Measurements from ENCODE around the gene ODAD4. TPM values are rescaled to one million over a fixed set of nuclear protein-coding genes. Genes with fewer than 3 reads are reported as not detected.

ODAD4 gene
- polyA plus RNA-seq, 1 of the 3 experiments (the other 2 are of a cell fraction): 1.1 TPM

- H3K4me1 ChIP-seq (ENCODE audit: control insufficient read depth in 1 of 2, insufficient read depth in 2 of 2, low read depth in 1 of 2, low read length in 1 of 2): no peaks in the 10 kb centered on the region
- H3F3A ChIP-seq (replicated peaks; ENCODE audit: insufficient read depth): peaks cover 6% of the 10 kb centered on the region
- H3K79me2 ChIP-seq (ENCODE audit: insufficient read depth): peaks cover 6% of the 10 kb centered on the region; the same call in 1 of the 2 replicates
- TF ChIP-seq GATA2 (CRISPR knock-in tag; IDR thresholded peaks at IDR 0.05) (no peak), ELF1 (IDR thresholded peaks at IDR 0.05) (no peak), EZH2phosphoT487 (IDR thresholded peaks at IDR 0.05; ENCODE audit: borderline replicate concordance, low read depth) (no peak), MXI1 (IDR thresholded peaks at IDR 0.05; ENCODE audit: low read depth, low read length) (no peak), POLR2AphosphoS5 (IDR thresholded peaks at IDR 0.05; ENCODE audit: low read depth, low read length) (no peak), TCF12 (IDR thresholded peaks at IDR 0.05) (no peak), SIN3A (IDR thresholded peaks at IDR 0.05; ENCODE audit: borderline replicate concordance, low read depth, low read length) (no peak), JUND (IDR thresholded peaks at IDR 0.05) (no peak), FOSL2 (IDR thresholded peaks at IDR 0.05; ENCODE audit: borderline replicate concordance, low read depth) (no peak), RFX5 (IDR thresholded peaks at IDR 0.05; ENCODE audit: low read length) (no peak), MAX (IDR thresholded peaks at IDR 0.05; ENCODE audit: low read depth) (no peak), NRF1 (IDR thresholded peaks at IDR 0.05; ENCODE audit: low read depth, low read length) (no peak), CHD2 (IDR thresholded peaks at IDR 0.05; ENCODE audit: low read length, partially characterized antibody) (no peak), FOXJ3 (CRISPR knock-in tag; IDR thresholded peaks at IDR 0.05) (no peak), MEF2A (IDR thresholded peaks at IDR 0.05; ENCODE audit: borderline replicate concordance, low read depth) (no peak)
- TF ChIP-seq, protein P1, sequence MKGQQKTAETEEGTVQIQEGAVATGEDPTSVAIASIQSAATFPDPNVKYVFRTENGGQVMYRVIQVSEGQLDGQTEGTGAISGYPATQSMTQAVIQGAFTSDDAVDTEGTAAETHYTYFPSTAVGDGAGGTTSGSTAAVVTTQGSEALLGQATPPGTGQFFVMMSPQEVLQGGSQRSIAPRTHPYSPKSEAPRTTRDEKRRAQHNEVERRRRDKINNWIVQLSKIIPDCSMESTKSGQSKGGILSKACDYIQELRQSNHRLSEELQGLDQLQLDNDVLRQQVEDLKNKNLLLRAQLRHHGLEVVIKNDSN (IDR thresholded peaks at IDR 0.05; ENCODE audit: borderline replicate concordance, low read depth): no peak
- TF ChIP-seq, protein P2, sequence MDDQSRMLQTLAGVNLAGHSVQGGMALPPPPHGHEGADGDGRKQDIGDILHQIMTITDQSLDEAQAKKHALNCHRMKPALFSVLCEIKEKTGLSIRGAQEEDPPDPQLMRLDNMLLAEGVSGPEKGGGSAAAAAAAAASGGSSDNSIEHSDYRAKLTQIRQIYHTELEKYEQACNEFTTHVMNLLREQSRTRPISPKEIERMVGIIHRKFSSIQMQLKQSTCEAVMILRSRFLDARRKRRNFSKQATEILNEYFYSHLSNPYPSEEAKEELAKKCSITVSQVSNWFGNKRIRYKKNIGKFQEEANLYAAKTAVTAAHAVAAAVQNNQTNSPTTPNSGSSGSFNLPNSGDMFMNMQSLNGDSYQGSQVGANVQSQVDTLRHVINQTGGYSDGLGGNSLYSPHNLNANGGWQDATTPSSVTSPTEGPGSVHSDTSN (IDR thresholded peaks at IDR 0.05): no peak
- TF ChIP-seq, protein P3, sequence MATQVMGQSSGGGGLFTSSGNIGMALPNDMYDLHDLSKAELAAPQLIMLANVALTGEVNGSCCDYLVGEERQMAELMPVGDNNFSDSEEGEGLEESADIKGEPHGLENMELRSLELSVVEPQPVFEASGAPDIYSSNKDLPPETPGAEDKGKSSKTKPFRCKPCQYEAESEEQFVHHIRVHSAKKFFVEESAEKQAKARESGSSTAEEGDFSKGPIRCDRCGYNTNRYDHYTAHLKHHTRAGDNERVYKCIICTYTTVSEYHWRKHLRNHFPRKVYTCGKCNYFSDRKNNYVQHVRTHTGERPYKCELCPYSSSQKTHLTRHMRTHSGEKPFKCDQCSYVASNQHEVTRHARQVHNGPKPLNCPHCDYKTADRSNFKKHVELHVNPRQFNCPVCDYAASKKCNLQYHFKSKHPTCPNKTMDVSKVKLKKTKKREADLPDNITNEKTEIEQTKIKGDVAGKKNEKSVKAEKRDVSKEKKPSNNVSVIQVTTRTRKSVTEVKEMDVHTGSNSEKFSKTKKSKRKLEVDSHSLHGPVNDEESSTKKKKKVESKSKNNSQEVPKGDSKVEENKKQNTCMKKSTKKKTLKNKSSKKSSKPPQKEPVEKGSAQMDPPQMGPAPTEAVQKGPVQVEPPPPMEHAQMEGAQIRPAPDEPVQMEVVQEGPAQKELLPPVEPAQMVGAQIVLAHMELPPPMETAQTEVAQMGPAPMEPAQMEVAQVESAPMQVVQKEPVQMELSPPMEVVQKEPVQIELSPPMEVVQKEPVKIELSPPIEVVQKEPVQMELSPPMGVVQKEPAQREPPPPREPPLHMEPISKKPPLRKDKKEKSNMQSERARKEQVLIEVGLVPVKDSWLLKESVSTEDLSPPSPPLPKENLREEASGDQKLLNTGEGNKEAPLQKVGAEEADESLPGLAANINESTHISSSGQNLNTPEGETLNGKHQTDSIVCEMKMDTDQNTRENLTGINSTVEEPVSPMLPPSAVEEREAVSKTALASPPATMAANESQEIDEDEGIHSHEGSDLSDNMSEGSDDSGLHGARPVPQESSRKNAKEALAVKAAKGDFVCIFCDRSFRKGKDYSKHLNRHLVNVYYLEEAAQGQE (IDR thresholded peaks at IDR 0.05; ENCODE audit: low read depth, low read length): no peak
- no peak overlapping the region for H3K27ac ChIP-seq (ENCODE audit: low read depth in 2 of 2, low read length in 1 of 2)
- WGBS (ENCODE audit: low lambda C conversion rate): 78% methylated on average over 5 of the region's 5 CpGs
- H3K27me3 ChIP-seq (ENCODE audit: insufficient read depth): no peaks in the 10 kb centered on the region
- no peaks in the 10 kb centered on the region for H3K9me3 ChIP-seq
- H2AFZ ChIP-seq (ENCODE audit: low read depth): no peak overlapping the region
- no peaks in the 10 kb centered on the region for H3K9me2 ChIP-seq
- no peaks in the 10 kb centered on the region for H4K20me1 ChIP-seq (ENCODE audit: insufficient read depth)
- H3K9ac ChIP-seq: no peak overlapping the region
- peaks cover 78 to 95% of the 10 kb centered on the region in 2 experiments for H3K36me3 ChIP-seq (replicated peaks in 1 of 2; ENCODE audit: control insufficient read depth in 1 of 2, insufficient read depth in 2 of 2, low read length in 1 of 2)
- no peak overlapping the region for H3K4me3 ChIP-seq (ENCODE audit: low read depth in 2 of 2, low read length in 1 of 2)
- CTCF ChIA-PET: interaction anchor here (0.9 to 1.2 kb wide), 2 partner anchors 112 to 195 kb away, joined by 3 read pairs; no protein-coding TSS in a partner anchor
- no peak for DNase-seq
- POLR2A ChIA-PET: no interaction called here
- no peak overlapping the region for H3K4me2 ChIP-seq
Observed at GRCh38 chr17:41989702-41990419, 59.4 kb downstream of the ODAD4 start.
